Ectodermal cell (in vitro differentiated cells): Measurements from ENCODE around the gene CWF19L2.
"Not testable (repeated sequence)": the region's sequence is repeated elsewhere in the genome, so short reads cannot be mapped to it uniquely, and the experiment has no call there.

Experiments
- H3K27ac ChIP-seq: 2 replicates; pipeline ENCODE4 v1.7.0; 2013; ENCODE audit warnings: mild to moderate bottlenecking, low read depth, low read length; ENCODE audit not compliant: insufficient read depth, poor library complexity, severe bottlenecking
- H3K27me3 ChIP-seq: 2 replicates; pipeline ENCODE4 v1.7.0; 2013; ENCODE audit warnings: mild to moderate bottlenecking, low read length; ENCODE audit not compliant: insufficient read depth, control insufficient read depth, poor library complexity, severe bottlenecking
- H3K36me3 ChIP-seq: one replicate; pipeline ENCODE4 v1.7.0; 2013; ENCODE audit warnings: low read length; ENCODE audit not compliant: control insufficient read depth, insufficient read depth
- H3K4me1 ChIP-seq: one replicate; pipeline ENCODE4 v1.7.0; 2013; ENCODE audit warnings: low read length; ENCODE audit not compliant: control insufficient read depth, insufficient read depth
- H3K4me3 ChIP-seq: 2 replicates; pipeline ENCODE4 v1.7.0; 2013; ENCODE audit warnings: low read depth, low read length, control low read depth; ENCODE audit not compliant: insufficient read depth
- H3K9me3 ChIP-seq: 2 replicates; pipeline ENCODE4 v1.7.0; 2013; ENCODE audit warnings: mild to moderate bottlenecking, low read length, moderate library complexity; ENCODE audit not compliant: control insufficient read depth
- WGBS, 2 experiments: methylation state at CpG; one replicate each; pipeline ENCODE4 v1.1.7; 2013; ENCODE audit warnings: missing lambda C conversion rate in 2 of 2; 5-methylcytosine and 5-hydroxymethylcytosine counted together

CWF19L2 gene

GRCh38 chr11:107442715-107443215 lies 14.9 kb downstream of the CWF19L2 start:
- H3K4me1 ChIP-seq, result no peaks in the 10 kb centered on the region
- no peak overlapping the region for H3K4me3 ChIP-seq
- no peak overlapping the region for H3K27ac ChIP-seq
- WGBS, 2 experiments, result 100% methylated on average over 1 of the region's 1 CpG; no CpG with 5 or more reads in 1 of the 2 experiments
- no peaks in the 10 kb centered on the region for H3K27me3 ChIP-seq
- H3K36me3 ChIP-seq, result peaks cover 9% of the 10 kb centered on the region
- H3K9me3 ChIP-seq, result no peaks in the 10 kb centered on the region

GRCh38 chr11:107439586-107440167 lies 17.9 kb downstream of the CWF19L2 start:
- Histone ChIP-seq H3K4me1 (no peaks in the 10 kb centered on the region), H3K36me3 (peaks cover 9% of the 10 kb centered on the region), H3K9me3 (no peaks in the 10 kb centered on the region), H3K27ac (no peak overlapping the region), H3K27me3 (no peaks in the 10 kb centered on the region), H3K4me3 (no peak overlapping the region)
- 89 to 90% methylated on average over 6 of the region's 6 CpGs for WGBS, 2 experiments

- Histone ChIP-seq H3K4me1 (no peaks in the 10 kb centered on the region), H3K27me3 (no peaks in the 10 kb centered on the region), H3K9me3 (no peaks in the 10 kb centered on the region), H3K4me3 (no peak overlapping the region), H3K36me3 (peaks cover 9% of the 10 kb centered on the region), H3K27ac (no peak overlapping the region)
- no CpG with 5 or more reads among the region's 1 CpG for WGBS, 2 experiments
These were observed 19.5 kb downstream of the CWF19L2 start for GRCh38 chr11:107438148-107438547.

- no peaks in the 10 kb centered on the region for H3K4me1 ChIP-seq
- H3K9me3 ChIP-seq, result no peaks in the 10 kb centered on the region
- no peak overlapping the region for H3K27ac ChIP-seq
- no peaks in the 10 kb centered on the region for H3K27me3 ChIP-seq
- 96% methylated on average over 1 of the region's 3 CpGs; no CpG with 5 or more reads in 1 of the 2 experiments for WGBS, 2 experiments
- no peak overlapping the region for H3K4me3 ChIP-seq
- H3K36me3 ChIP-seq, result no peaks in the 10 kb centered on the region
These were observed 27.1 kb downstream of the CWF19L2 start for GRCh38 chr11:107430525-107430924.

- no peaks in the 10 kb centered on the region for H3K36me3 ChIP-seq
- no peaks in the 10 kb centered on the region for H3K9me3 ChIP-seq
- no peak overlapping the region for H3K4me3 ChIP-seq
- 88 to 91% methylated on average over 2 of the region's 2 CpGs for WGBS, 2 experiments
- H3K4me1 ChIP-seq, result no peaks in the 10 kb centered on the region
- no peak overlapping the region for H3K27ac ChIP-seq
- no peaks in the 10 kb centered on the region for H3K27me3 ChIP-seq
These were observed 29.9 kb downstream of the CWF19L2 start for GRCh38 chr11:107427569-107428180.

GRCh38 chr11:107413352-107413751 lies 44.3 kb downstream of the CWF19L2 start:
- Histone ChIP-seq H3K36me3 (no peaks in the 10 kb centered on the region), H3K27ac (no peak overlapping the region), H3K4me1 (no peaks in the 10 kb centered on the region), H3K4me3 (no peak overlapping the region), H3K27me3 (no peaks in the 10 kb centered on the region), H3K9me3 (no peaks in the 10 kb centered on the region)
- WGBS, 2 experiments, result 84 to 94% methylated on average over 1 of the region's 1 CpG

GRCh38 chr11:107408762-107409211 lies 48.8 kb downstream of the CWF19L2 start:
- H3K27ac ChIP-seq, result no peak overlapping the region
- no peaks in the 10 kb centered on the region for H3K4me1 ChIP-seq
- WGBS, 2 experiments, result 89% methylated on average over 1 of the region's 1 CpG; no CpG with 5 or more reads in 1 of the 2 experiments
- no peaks in the 10 kb centered on the region for H3K9me3 ChIP-seq
- no peaks in the 10 kb centered on the region for H3K27me3 ChIP-seq
- H3K36me3 ChIP-seq, result no peaks in the 10 kb centered on the region
- no peak overlapping the region for H3K4me3 ChIP-seq

- WGBS, 2 experiments, result 100% methylated on average over 1 of the region's 1 CpG
- H3K9me3 ChIP-seq, result no peaks in the 10 kb centered on the region
- no peak overlapping the region for H3K4me3 ChIP-seq
These were observed 52.4 kb downstream of the CWF19L2 start for GRCh38 chr11:107405260-107405659.

GRCh38 chr11:107401131-107401530 lies 56.5 kb downstream of the CWF19L2 start:
- H3K4me1 ChIP-seq, H3K36me3 ChIP-seq, H3K9me3 ChIP-seq, H3K27ac ChIP-seq, H3K27me3 ChIP-seq, H3K4me3 ChIP-seq: not testable (repeated sequence)
- 97 to 100% methylated on average over 1 to 2 of the region's 2 CpGs for WGBS, 2 experiments

More at GRCh38 chr11:107405260-107405659, 52.4 kb downstream of the CWF19L2 start:
- H3K27me3 ChIP-seq, result no peaks in the 10 kb centered on the region
- no peaks in the 10 kb centered on the region for H3K36me3 ChIP-seq
- H3K27ac ChIP-seq, result no peak overlapping the region
- H3K4me1 ChIP-seq, result no peaks in the 10 kb centered on the region

- no peaks in the 10 kb centered on the region for H3K4me1 ChIP-seq
- no peaks in the 10 kb centered on the region for H3K27me3 ChIP-seq
- H3K36me3 ChIP-seq, result no peaks in the 10 kb centered on the region
- H3K9me3 ChIP-seq, result no peaks in the 10 kb centered on the region
- no peak overlapping the region for H3K27ac ChIP-seq
- H3K4me3 ChIP-seq, result no peak overlapping the region
- 49 to 57% methylated on average over 4 of the region's 4 CpGs for WGBS, 2 experiments
These were observed 60.3 kb downstream of the CWF19L2 start for GRCh38 chr11:107397357-107397756.
